Nephron (organoid): ENCODE measurements around the gene E2F6.

Experiments used
- H3K27ac Mint-ChIP-seq, 3 experiments: 2 replicates each; pipeline ENCODE4 v1.8.0; 2020; ENCODE audit warnings: mixed read lengths in 3 of 3, mild to moderate bottlenecking in 2 of 3, moderate library complexity in 1 of 3
- H3K27me3 Mint-ChIP-seq: 2 replicates; pipeline ENCODE4 v1.8.0; 2021; ENCODE audit warnings: low read depth, mild to moderate bottlenecking, moderate library complexity, mixed read lengths
- H3K36me3 Mint-ChIP-seq: 2 replicates; pipeline ENCODE4 v1.8.0; 2020; ENCODE audit warnings: low read depth, mixed read lengths
- H3K4me1 Mint-ChIP-seq: 2 replicates; pipeline ENCODE4 v1.8.0; 2020; ENCODE audit warnings: mixed read lengths
- H3K4me3 Mint-ChIP-seq, 3 experiments: 2 replicates each; pipeline ENCODE4 v1.8.0; 2020; ENCODE audit warnings: mild to moderate bottlenecking in 3 of 3, mixed read lengths in 3 of 3, moderate library complexity in 2 of 3
- H3K9me3 Mint-ChIP-seq: 2 replicates; pipeline ENCODE4 v1.8.0; 2020; ENCODE audit warnings: mixed read lengths
- CTCF ChIP-seq, 3 experiments: fragments of 200-600 bp; sonication (generic); IDR thresholded peaks; one replicate each; pipeline ENCODE4 v1.5.0; 2021; ENCODE audit warnings: antibody characterized with exemption in 3 of 3; ENCODE audit not compliant: unreplicated experiment in 3 of 3

Gene E2F6

GRCh38 chr2:11410101-11410500, 55.9 kb downstream of the E2F6 start:
- Mint-ChIP-seq H3K36me3 (no peaks in the 10 kb centered on the region), H3K4me1 (peaks cover 46% of the 10 kb centered on the region), H3K27ac (peak overlapping the region in 1 of 3 experiments; percentile 37), H3K4me3 (no peak overlapping the region), H3K27me3 (peaks cover 6% of the 10 kb centered on the region), H3K9me3 (no peaks in the 10 kb centered on the region)
- TF ChIP-seq CTCF (IDR thresholded peaks at IDR 0.05; ENCODE audit: unreplicated experiment in 3 of 3): no peak

- peaks cover 44% of the 10 kb centered on the region for H3K4me1 Mint-ChIP-seq
- peaks cover 6% of the 10 kb centered on the region for H3K27me3 Mint-ChIP-seq
- H3K4me3 Mint-ChIP-seq: no peak overlapping the region
- no peaks in the 10 kb centered on the region for H3K9me3 Mint-ChIP-seq
- no peaks in the 10 kb centered on the region for H3K36me3 Mint-ChIP-seq
- no peak for TF ChIP-seq CTCF (IDR thresholded peaks at IDR 0.05; ENCODE audit: unreplicated experiment in 3 of 3)
- H3K27ac Mint-ChIP-seq: no peak overlapping the region
Measured at GRCh38 chr2:11409572-11409959, 56.4 kb downstream of the E2F6 start.

- Mint-ChIP-seq H3K27ac (peak overlapping the region in 1 of 3 experiments; percentile 74), H3K4me1 (peaks cover 43% of the 10 kb centered on the region), H3K9me3 (no peaks in the 10 kb centered on the region), H3K27me3 (peaks cover 6% of the 10 kb centered on the region), H3K4me3 (no peak overlapping the region), H3K36me3 (no peaks in the 10 kb centered on the region)
- TF ChIP-seq CTCF (IDR thresholded peaks at IDR 0.05; ENCODE audit: unreplicated experiment in 3 of 3): no peak
Measured at GRCh38 chr2:11408959-11409571, 56.9 kb downstream of the E2F6 start.

GRCh38 chr2:11407413-11407812, 58.5 kb downstream of the E2F6 start:
- peaks cover 49% of the 10 kb centered on the region for H3K4me1 Mint-ChIP-seq
- TF ChIP-seq CTCF (IDR thresholded peaks at IDR 0.05; ENCODE audit: unreplicated experiment in 3 of 3): no peak
- no peaks in the 10 kb centered on the region for H3K9me3 Mint-ChIP-seq
- H3K27ac Mint-ChIP-seq: peak overlapping the region in 2 of 3 experiments; percentile 93 to 99
- no peak overlapping the region for H3K4me3 Mint-ChIP-seq
- H3K36me3 Mint-ChIP-seq: no peaks in the 10 kb centered on the region
- peaks cover 4% of the 10 kb centered on the region for H3K27me3 Mint-ChIP-seq

- Mint-ChIP-seq H3K27ac (peak overlapping the region; percentile 93 to 99 (median 94)), H3K9me3 (no peaks in the 10 kb centered on the region), H3K4me3 (peak overlapping the region in 2 of 3 experiments; percentile 3 to 66), H3K36me3 (no peaks in the 10 kb centered on the region), H3K27me3 (peaks cover 4% of the 10 kb centered on the region), H3K4me1 (peaks cover 49% of the 10 kb centered on the region)
- no peak for TF ChIP-seq CTCF (IDR thresholded peaks at IDR 0.05; ENCODE audit: unreplicated experiment in 3 of 3)
Measured at GRCh38 chr2:11406958-11407381, 59.0 kb downstream of the E2F6 start.
